ENCODE measurements around the gene NSD2.
A peak's percentile ranks its signal among the peaks of the same experiment; 100 is the strongest.

Gene NSD2

GRCh38 chr4:1871471-1872021, 353 bp downstream of the NSD2 start:
- H3K27me3 ChIP-seq (replicated peaks in 2 of 5; ENCODE audit: control insufficient read depth in 4 of 5, insufficient read depth in 5 of 5, low read length in 4 of 5) = no peaks in the 10 kb centered on the region
- H3K36me3 ChIP-seq (ENCODE audit: control insufficient read depth in 4 of 4, insufficient read depth in 4 of 4, low read length in 3 of 4) = no peaks in the 10 kb centered on the region
- WGBS (ENCODE audit: insufficient coverage) = 0% methylated on average over 45 of the region's 79 CpGs
- H3K4me1 ChIP-seq (ENCODE audit: control extremely low read depth in 1 of 4, control insufficient read depth in 4 of 4, insufficient read depth in 4 of 4, low read length in 3 of 4) = peaks cover 12 to 47% (median 31%) of the 10 kb centered on the region in 4 experiments
- no peaks in the 10 kb centered on the region for H3K9me3 ChIP-seq (ENCODE audit: control extremely low read depth in 1 of 5, control insufficient read depth in 4 of 5, insufficient read depth in 2 of 5, low read depth in 1 of 5, low read length in 4 of 5)
- CTCF ChIA-PET = no interaction called here
- H3K4me3 ChIP-seq (ENCODE audit: control insufficient read depth in 1 of 7, extremely low read depth in 1 of 7, insufficient read depth in 4 of 7, low read depth in 2 of 7, low read length in 6 of 7) = peak overlapping the region; percentile 75 to 93 (median 82)
- POLR2A ChIA-PET = no interaction called here
- peak overlapping the region; percentile 66 to 87 for H3K27ac ChIP-seq (ENCODE audit: insufficient read depth in 1 of 2, low read depth in 1 of 2, low read length in 2 of 2, poor library complexity in 1 of 2, severe bottlenecking in 2 of 2)
- DNase-seq = peak in 2 of 3 donors; percentile 19 to 71

GRCh38 chr4:1872870-1873269, 1.7 kb downstream of the NSD2 start:
- Histone ChIP-seq H3K27ac (ENCODE audit: insufficient read depth in 1 of 2, low read depth in 1 of 2, low read length in 2 of 2, poor library complexity in 1 of 2, severe bottlenecking in 2 of 2) (peak overlapping the region in 1 of 2 experiments; percentile 87), H3K36me3 (ENCODE audit: control insufficient read depth in 4 of 4, insufficient read depth in 4 of 4, low read length in 3 of 4) (peaks cover 0 to 5% (median 0%) of the 10 kb centered on the region in 4 experiments)
- POLR2A ChIA-PET = no interaction called here

GRCh38 chr4:1873291-1873690, 2.1 kb downstream of the NSD2 start:
- POLR2A ChIA-PET = no interaction called here
- H3K27ac ChIP-seq (ENCODE audit: insufficient read depth in 1 of 2, low read depth in 1 of 2, low read length in 2 of 2, poor library complexity in 1 of 2, severe bottlenecking in 2 of 2) = peak overlapping the region in 1 of 2 experiments; percentile 87

More at GRCh38 chr4:1872870-1873269, 1.7 kb downstream of the NSD2 start:
- DNase-seq = peak in 2 of 3 donors; percentile 49 to 61
- Histone ChIP-seq H3K9me3 (ENCODE audit: control extremely low read depth in 1 of 5, control insufficient read depth in 4 of 5, insufficient read depth in 2 of 5, low read depth in 1 of 5, low read length in 4 of 5) (no peaks in the 10 kb centered on the region), H3K4me1 (ENCODE audit: control extremely low read depth in 1 of 4, control insufficient read depth in 4 of 4, insufficient read depth in 4 of 4, low read length in 3 of 4) (peaks cover 14 to 58% (median 39%) of the 10 kb centered on the region in 4 experiments), H3K27me3 (replicated peaks in 2 of 5; ENCODE audit: control insufficient read depth in 4 of 5, insufficient read depth in 5 of 5, low read length in 4 of 5) (no peaks in the 10 kb centered on the region), H3K4me3 (ENCODE audit: control insufficient read depth in 1 of 7, extremely low read depth in 1 of 7, insufficient read depth in 4 of 7, low read depth in 2 of 7, low read length in 6 of 7) (peak overlapping the region in 5 of 7 experiments; percentile 6 to 93 (median 84))
- WGBS (ENCODE audit: insufficient coverage) = 100% methylated on average over 1 of the region's 3 CpGs
- CTCF ChIA-PET = interaction anchor here (1.3 to 5.7 kb wide), 2 partner anchors 13 to 27 kb away, joined by 5 to 44 read pairs; no protein-coding TSS in a partner anchor

GRCh38 chr4:1873776-1874175, 2.6 kb downstream of the NSD2 start:
- CTCF ChIA-PET = interaction anchor here (1.3 to 5.7 kb wide), 2 partner anchors 12 to 26 kb away, joined by 5 to 44 read pairs; no protein-coding TSS in a partner anchor
- no peaks in the 10 kb centered on the region for H3K9me3 ChIP-seq (ENCODE audit: control extremely low read depth in 1 of 5, control insufficient read depth in 4 of 5, insufficient read depth in 2 of 5, low read depth in 1 of 5, low read length in 4 of 5)
- H3K36me3 ChIP-seq (ENCODE audit: control insufficient read depth in 4 of 4, insufficient read depth in 4 of 4, low read length in 3 of 4) = peaks cover 0 to 5% (median 0%) of the 10 kb centered on the region in 4 experiments
- peak overlapping the region in 1 of 2 experiments; percentile 87 for H3K27ac ChIP-seq (ENCODE audit: insufficient read depth in 1 of 2, low read depth in 1 of 2, low read length in 2 of 2, poor library complexity in 1 of 2, severe bottlenecking in 2 of 2)
- POLR2A ChIA-PET = no interaction called here
- no peak for DNase-seq
- no peak overlapping the region for H3K4me3 ChIP-seq (ENCODE audit: control insufficient read depth in 1 of 7, extremely low read depth in 1 of 7, insufficient read depth in 4 of 7, low read depth in 2 of 7, low read length in 6 of 7)
- peaks cover 14 to 61% (median 41%) of the 10 kb centered on the region in 4 experiments for H3K4me1 ChIP-seq (ENCODE audit: control extremely low read depth in 1 of 4, control insufficient read depth in 4 of 4, insufficient read depth in 4 of 4, low read length in 3 of 4)
- WGBS (ENCODE audit: insufficient coverage) = 100% methylated on average over 2 of the region's 3 CpGs
- H3K27me3 ChIP-seq (replicated peaks in 2 of 5; ENCODE audit: control insufficient read depth in 4 of 5, insufficient read depth in 5 of 5, low read length in 4 of 5) = no peaks in the 10 kb centered on the region

More at GRCh38 chr4:1873291-1873690, 2.1 kb downstream of the NSD2 start:
- Histone ChIP-seq H3K27me3 (replicated peaks in 2 of 5; ENCODE audit: control insufficient read depth in 4 of 5, insufficient read depth in 5 of 5, low read length in 4 of 5) (no peaks in the 10 kb centered on the region), H3K36me3 (ENCODE audit: control insufficient read depth in 4 of 4, insufficient read depth in 4 of 4, low read length in 3 of 4) (peaks cover 0 to 5% (median 0%) of the 10 kb centered on the region in 4 experiments), H3K4me1 (ENCODE audit: control extremely low read depth in 1 of 4, control insufficient read depth in 4 of 4, insufficient read depth in 4 of 4, low read length in 3 of 4) (peaks cover 14 to 58% (median 39%) of the 10 kb centered on the region in 4 experiments), H3K9me3 (ENCODE audit: control extremely low read depth in 1 of 5, control insufficient read depth in 4 of 5, insufficient read depth in 2 of 5, low read depth in 1 of 5, low read length in 4 of 5) (no peaks in the 10 kb centered on the region), H3K4me3 (ENCODE audit: control insufficient read depth in 1 of 7, extremely low read depth in 1 of 7, insufficient read depth in 4 of 7, low read depth in 2 of 7, low read length in 6 of 7) (peak overlapping the region in 4 of 7 experiments; percentile 6 to 93 (median 83))
- CTCF ChIA-PET = interaction anchor here (1.3 to 5.7 kb wide), 2 partner anchors 13 to 27 kb away, joined by 5 to 44 read pairs; no protein-coding TSS in a partner anchor
- DNase-seq = no peak
- 83% methylated on average over 1 of the region's 4 CpGs for WGBS (ENCODE audit: insufficient coverage)

- Histone ChIP-seq H3K4me1 (ENCODE audit: control extremely low read depth in 1 of 4, control insufficient read depth in 4 of 4, insufficient read depth in 4 of 4, low read length in 3 of 4) (peaks cover 14 to 61% (median 41%) of the 10 kb centered on the region in 4 experiments), H3K27ac (ENCODE audit: insufficient read depth in 1 of 2, low read depth in 1 of 2, low read length in 2 of 2, poor library complexity in 1 of 2, severe bottlenecking in 2 of 2) (peak overlapping the region in 1 of 2 experiments; percentile 87), H3K9me3 (ENCODE audit: control extremely low read depth in 1 of 5, control insufficient read depth in 4 of 5, insufficient read depth in 2 of 5, low read depth in 1 of 5, low read length in 4 of 5) (no peaks in the 10 kb centered on the region), H3K27me3 (replicated peaks in 2 of 5; ENCODE audit: control insufficient read depth in 4 of 5, insufficient read depth in 5 of 5, low read length in 4 of 5) (no peaks in the 10 kb centered on the region), H3K4me3 (ENCODE audit: control insufficient read depth in 1 of 7, extremely low read depth in 1 of 7, insufficient read depth in 4 of 7, low read depth in 2 of 7, low read length in 6 of 7) (no peak overlapping the region), H3K36me3 (ENCODE audit: control insufficient read depth in 4 of 4, insufficient read depth in 4 of 4, low read length in 3 of 4) (peaks cover 0 to 5% (median 0%) of the 10 kb centered on the region in 4 experiments)
- no peak for DNase-seq
- ChIA-PET CTCF (interaction anchor here (1.1 to 5.7 kb wide), 4 partner anchors 12 to 126 kb away, joined by 3 to 44 read pairs (median 9); no protein-coding TSS in a partner anchor), POLR2A (no interaction called here)
- WGBS (ENCODE audit: insufficient coverage) = 100% methylated on average over 2 of the region's 3 CpGs
These were observed 3.0 kb downstream of the NSD2 start for GRCh38 chr4:1874201-1874600.

- Histone ChIP-seq H3K4me3 (ENCODE audit: control insufficient read depth in 1 of 7, extremely low read depth in 1 of 7, insufficient read depth in 4 of 7, low read depth in 2 of 7, low read length in 6 of 7) (no peak overlapping the region), H3K9me3 (ENCODE audit: control extremely low read depth in 1 of 5, control insufficient read depth in 4 of 5, insufficient read depth in 2 of 5, low read depth in 1 of 5, low read length in 4 of 5) (no peaks in the 10 kb centered on the region), H3K4me1 (ENCODE audit: control extremely low read depth in 1 of 4, control insufficient read depth in 4 of 4, insufficient read depth in 4 of 4, low read length in 3 of 4) (peaks cover 2 to 43% (median 13%) of the 10 kb centered on the region in 4 experiments), H3K36me3 (ENCODE audit: control insufficient read depth in 4 of 4, insufficient read depth in 4 of 4, low read length in 3 of 4) (peaks cover 0 to 11% (median 0%) of the 10 kb centered on the region in 4 experiments), H3K27ac (ENCODE audit: insufficient read depth in 1 of 2, low read depth in 1 of 2, low read length in 2 of 2, poor library complexity in 1 of 2, severe bottlenecking in 2 of 2) (no peak overlapping the region), H3K27me3 (replicated peaks in 2 of 5; ENCODE audit: control insufficient read depth in 4 of 5, insufficient read depth in 5 of 5, low read length in 4 of 5) (no peaks in the 10 kb centered on the region)
- WGBS (ENCODE audit: insufficient coverage) = 93% methylated on average over 2 of the region's 4 CpGs
- POLR2A ChIA-PET = interaction anchor here (0.6 kb wide), 1 partner anchor 18 kb away, joined by 3 read pairs; no protein-coding TSS in a partner anchor
- no peak for DNase-seq
- CTCF ChIA-PET = interaction anchor here (13.2 kb wide), 1 partner anchor 21 kb away, joined by 89 read pairs; no protein-coding TSS in a partner anchor
These were observed 8.3 kb downstream of the NSD2 start for GRCh38 chr4:1879485-1879884.

- CTCF ChIA-PET = interaction anchor here (13.2 kb wide), 1 partner anchor 20 kb away, joined by 89 read pairs; no protein-coding TSS in a partner anchor
- peaks cover 2 to 42% (median 13%) of the 10 kb centered on the region in 4 experiments for H3K4me1 ChIP-seq (ENCODE audit: control extremely low read depth in 1 of 4, control insufficient read depth in 4 of 4, insufficient read depth in 4 of 4, low read length in 3 of 4)
- H3K27me3 ChIP-seq (replicated peaks in 2 of 5; ENCODE audit: control insufficient read depth in 4 of 5, insufficient read depth in 5 of 5, low read length in 4 of 5) = no peaks in the 10 kb centered on the region
- WGBS (ENCODE audit: insufficient coverage) = 100% methylated on average over 1 of the region's 1 CpG
- POLR2A ChIA-PET = no interaction called here
- H3K36me3 ChIP-seq (ENCODE audit: control insufficient read depth in 4 of 4, insufficient read depth in 4 of 4, low read length in 3 of 4) = peaks cover 0 to 11% (median 0%) of the 10 kb centered on the region in 4 experiments
- no peak overlapping the region for H3K4me3 ChIP-seq (ENCODE audit: control insufficient read depth in 1 of 7, extremely low read depth in 1 of 7, insufficient read depth in 4 of 7, low read depth in 2 of 7, low read length in 6 of 7)
- H3K27ac ChIP-seq (ENCODE audit: insufficient read depth in 1 of 2, low read depth in 1 of 2, low read length in 2 of 2, poor library complexity in 1 of 2, severe bottlenecking in 2 of 2) = no peak overlapping the region
- H3K9me3 ChIP-seq (ENCODE audit: control extremely low read depth in 1 of 5, control insufficient read depth in 4 of 5, insufficient read depth in 2 of 5, low read depth in 1 of 5, low read length in 4 of 5) = no peaks in the 10 kb centered on the region
- no peak for DNase-seq
These were observed 9.1 kb downstream of the NSD2 start for GRCh38 chr4:1880332-1880731.
